Fibroblast of peridontal ligament (primary cell): ENCODE data around the gene EVPLL.
"Not testable (repeated sequence)": the region's sequence is repeated elsewhere in the genome, so short reads cannot be mapped to it uniquely, and the experiment has no call there.

ENCODE experiments used
- DNase-seq: peaks from one replicate; pipeline ENCODE4 v3.0.0-alpha.2; 2010; ENCODE audit errors: extremely low read depth

Gene EVPLL

DNA sequence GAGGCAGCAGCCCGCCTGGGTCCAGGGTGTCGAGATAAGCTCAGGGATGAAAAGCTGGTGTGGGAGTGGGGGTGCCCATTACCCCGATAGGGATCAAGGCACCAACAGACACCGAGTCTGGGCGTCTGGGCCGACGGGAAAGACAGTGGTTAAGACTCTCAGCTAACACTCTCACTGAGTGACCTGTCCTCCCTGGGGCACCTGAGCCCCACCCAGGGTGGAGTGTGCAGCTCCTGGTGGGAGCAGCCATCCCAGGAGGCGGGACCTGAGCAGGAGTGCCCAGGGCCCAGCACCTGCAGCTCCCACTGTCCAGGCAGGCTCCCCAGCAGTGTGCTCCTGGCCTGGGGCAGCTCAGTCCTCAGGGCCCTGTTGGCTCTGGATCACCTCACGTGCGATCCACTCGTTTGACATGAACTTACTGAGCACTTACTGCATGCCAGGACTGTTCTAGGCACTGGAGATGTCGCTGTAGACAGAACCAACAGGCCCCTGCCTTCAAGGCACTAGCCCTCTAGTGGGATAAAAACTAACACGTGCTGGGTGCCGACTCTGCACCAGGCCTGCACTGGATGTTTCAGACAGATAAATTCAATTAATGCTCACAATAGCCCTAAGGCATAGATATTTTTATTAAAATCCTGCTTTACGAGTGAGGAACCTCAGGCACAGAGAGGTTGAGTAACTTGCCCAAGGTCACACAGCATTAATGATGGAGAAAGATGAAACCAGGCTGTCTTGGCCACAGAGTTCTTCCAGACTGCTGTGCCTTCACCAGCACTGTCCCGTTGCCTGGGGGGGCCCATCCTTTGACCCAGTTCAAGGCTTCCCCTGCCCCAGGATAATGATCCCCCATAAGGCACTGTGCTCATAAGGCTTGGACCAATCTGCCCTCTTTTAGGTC lies 1.9 kb downstream of the EVPLL start:
- DNase-seq, result no peak

DNA sequence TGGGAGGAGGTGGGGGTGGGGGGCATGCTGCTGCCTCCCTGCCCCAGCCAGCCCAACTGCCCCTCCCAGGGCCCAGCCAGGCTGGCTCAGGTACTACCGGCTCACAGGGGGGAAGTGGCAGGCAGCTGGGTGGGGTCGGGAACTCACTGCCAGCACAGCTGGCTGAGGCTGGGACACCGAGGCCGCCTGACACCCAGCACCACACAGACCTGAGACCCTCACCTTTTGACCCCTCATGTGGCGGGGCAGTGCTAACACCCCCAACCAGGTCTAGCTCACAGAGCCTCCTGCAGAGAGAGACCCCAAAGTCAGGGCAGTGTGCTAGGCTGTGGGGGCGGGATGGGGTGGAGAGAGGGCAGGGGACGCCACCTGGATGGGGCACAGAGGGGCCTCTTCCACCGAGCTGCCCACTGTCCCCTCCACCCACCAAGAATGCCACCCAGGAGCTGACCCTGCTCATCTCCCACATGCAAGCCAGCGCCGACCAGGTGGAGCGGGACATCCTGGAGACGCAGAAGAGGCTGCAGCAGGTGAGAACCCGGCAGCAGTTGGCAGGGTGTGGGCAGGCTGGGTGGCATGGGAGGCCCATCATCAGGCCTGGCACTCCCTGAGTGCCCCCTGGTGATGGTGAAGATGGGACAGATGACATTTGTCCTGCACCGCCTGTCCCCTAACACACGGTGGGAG lies 3.0 kb downstream of the EVPLL start:
- DNase-seq, result no peak

DNA sequence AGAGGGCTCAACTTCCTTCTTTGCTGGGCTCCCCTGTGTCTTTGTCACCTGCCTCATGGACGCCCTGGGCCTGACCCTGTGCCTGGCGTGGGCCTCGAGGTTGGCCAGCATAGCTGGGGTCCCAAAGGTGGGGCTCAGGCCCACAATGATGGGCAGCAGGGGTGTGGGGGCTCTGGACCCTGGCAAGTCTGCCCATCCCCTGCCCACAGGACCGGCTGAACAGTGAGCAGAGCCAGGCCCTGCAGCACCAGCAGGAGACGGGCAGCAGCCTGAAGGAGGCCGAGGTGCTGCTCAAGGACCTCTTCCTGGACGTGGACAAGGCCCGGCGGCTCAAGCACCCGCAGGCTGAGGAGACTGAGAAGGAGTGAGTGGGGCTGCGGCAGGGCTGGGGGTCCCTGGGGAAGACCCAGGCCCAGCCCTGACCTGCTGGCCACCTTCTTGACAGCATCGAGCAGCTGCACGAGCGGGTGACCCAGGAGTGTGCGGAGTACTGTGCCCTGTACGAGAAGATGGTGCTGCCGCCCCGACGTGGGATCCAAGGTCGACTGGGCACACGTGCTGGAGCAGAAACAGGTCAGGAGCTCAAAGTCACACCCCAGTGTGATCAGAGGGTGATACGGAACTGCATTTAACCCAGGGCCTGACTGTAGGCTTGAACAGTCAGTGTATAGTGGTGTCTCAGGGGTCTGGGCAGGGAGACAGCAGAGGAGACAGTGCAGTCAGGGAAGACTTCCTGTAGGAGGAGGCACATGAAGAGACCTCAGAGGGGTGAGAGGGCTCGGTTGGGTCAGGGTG lies 3.8 kb downstream of the EVPLL start:
- no peak for DNase-seq

DNA sequence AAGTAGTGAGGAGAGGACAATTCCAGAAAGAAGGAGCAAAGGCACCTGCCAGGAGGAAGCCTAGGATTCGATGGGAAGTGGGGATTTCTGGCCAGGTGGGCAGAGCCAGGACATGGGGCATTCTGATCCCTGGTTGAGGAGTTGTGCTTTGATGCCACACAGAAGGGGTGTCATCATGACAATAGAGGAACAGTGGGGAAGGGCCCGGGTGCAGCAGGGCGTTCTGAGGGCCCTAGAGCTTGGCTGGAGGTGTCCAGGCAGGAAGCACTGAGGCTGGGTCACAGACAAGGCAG lies 4.3 kb downstream of the EVPLL start:
- DNase-seq, result no peak

DNA sequence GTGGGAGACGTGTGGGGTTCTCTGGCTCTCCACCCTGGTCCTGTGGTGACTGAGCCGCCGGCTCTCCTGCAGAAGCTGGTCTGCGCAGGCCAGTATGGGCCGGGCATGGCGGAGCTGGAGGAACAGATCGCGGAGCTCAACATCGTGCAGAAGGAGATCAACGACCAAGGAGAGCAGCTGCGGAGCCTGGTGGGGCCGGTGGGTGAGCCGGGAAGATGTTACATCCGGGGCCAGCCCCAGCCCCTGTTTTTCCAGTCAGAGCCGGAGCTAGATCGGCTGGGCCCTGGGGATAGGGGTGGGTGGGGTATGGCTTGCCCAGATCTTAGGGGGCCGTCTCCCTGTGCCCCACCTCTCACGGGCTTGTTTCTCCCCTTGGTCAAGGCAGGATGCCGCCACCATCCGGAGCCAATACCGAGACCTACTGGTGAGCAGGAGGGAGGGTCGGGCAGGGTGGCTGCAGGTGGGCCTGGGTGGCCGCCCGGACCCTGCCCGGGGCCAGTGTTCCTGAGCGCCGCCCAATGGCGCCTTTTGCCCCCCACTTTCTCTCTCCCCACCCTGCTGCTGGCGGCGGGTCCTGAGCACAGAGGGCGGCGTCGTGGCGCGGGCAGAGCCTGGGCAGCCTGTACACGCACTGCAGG lies 5.0 kb downstream of the EVPLL start:
- DNase-seq, result no peak

DNA sequence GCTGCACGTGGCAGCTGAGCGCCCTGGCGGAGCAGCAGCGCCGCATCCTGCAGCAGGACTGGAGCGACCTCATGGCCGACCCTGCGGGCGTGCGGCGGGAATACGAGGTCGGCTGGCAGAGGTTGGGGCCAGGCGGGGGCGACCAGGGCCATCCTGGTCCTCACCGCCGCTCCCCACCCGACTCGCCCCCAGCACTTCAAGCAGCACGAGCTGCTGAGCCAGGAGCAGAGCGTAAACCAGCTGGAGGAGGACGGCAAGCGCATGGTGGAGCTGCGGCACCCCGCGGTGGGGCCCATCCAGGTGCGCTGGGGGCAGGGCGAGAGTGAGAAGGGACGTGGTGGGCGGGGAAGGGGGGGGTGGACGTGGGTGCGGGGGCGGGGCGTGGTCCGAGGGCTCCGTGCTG lies 5.5 kb downstream of the EVPLL start:
- DNase-seq, result not testable (repeated sequence)

DNA sequence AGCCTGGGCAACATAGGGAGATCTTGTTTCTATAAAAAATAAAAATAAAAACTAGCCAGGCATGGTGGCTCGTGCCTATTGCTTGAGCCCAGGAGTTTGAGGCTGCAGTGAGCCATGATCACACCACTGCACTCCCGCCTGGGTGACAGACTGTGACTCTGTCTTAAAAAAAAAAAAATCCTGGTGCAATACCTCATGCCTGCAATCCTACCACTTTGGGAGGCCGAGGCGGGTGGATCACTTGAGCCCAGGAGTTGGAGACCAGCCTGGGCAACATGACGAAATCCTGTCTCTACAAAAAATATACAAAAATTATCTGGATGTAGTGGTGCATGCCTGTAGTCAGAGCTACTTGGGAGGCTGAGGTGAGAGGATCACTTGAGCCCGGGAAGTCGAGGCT lies 6.7 kb downstream of the EVPLL start:
- not testable (repeated sequence) for DNase-seq

DNA sequence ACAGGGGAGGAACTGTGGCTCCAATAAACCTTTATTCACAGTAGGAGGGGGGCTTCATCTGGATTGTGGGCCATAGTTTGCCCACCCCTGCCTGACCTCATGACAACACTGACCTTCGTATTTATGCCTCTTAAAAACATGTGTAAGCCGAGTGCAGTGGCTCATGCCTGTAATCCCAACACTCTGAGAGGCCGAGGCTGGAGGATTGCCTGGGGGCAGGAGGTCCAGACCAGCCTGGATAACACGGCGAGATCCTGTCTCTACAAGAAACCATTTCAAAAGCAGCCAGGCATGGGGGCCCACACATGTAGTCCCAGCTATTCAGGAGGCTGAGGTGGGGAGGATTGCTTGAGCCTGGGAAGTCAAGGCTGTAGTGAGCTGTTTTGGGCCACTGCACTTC lies 10.0 kb downstream of the EVPLL start:
- DNase-seq, result not testable (repeated sequence)

DNA sequence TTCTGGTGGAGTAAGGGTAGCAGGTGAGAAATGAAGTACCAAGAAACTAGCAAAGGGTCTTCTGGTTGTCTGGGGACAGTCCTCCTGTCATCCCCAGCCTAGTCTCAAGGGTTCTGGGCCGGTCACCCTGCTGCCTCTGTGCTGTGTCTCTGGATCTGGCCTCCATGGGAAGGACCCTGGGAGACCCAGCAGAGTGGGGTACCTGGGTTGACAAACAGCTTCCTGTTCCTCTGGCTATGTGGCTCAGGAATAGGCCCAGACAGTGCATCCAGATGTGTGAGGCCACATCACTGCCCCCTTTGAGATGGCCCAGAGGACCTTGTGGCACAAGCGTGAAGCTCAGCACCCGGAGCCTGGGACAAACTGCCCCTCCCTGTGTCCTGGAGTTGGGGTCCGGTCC lies 10.7 kb downstream of the EVPLL start:
- not testable (repeated sequence) for DNase-seq

DNA sequence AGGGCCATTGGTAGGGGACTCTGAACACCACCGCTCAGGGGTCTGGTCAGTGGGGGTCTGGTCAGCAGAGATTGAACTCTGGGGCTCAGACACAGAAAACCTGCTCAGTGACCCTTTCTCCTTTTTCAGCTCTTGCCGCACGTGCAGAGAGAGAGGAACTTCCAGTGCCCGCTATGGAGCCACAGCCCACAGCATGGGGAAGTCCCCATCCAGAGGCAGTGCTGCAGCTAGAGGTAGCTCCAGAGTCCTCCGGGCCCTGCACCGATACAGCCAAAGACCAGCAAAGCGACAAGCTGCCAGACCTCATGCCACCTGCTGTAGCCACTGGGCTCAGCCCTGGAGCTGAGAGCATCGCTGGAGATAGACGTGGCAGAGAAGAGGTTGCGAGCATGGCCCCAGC lies 11.2 kb downstream of the EVPLL start:
- not testable (repeated sequence) for DNase-seq

DNA sequence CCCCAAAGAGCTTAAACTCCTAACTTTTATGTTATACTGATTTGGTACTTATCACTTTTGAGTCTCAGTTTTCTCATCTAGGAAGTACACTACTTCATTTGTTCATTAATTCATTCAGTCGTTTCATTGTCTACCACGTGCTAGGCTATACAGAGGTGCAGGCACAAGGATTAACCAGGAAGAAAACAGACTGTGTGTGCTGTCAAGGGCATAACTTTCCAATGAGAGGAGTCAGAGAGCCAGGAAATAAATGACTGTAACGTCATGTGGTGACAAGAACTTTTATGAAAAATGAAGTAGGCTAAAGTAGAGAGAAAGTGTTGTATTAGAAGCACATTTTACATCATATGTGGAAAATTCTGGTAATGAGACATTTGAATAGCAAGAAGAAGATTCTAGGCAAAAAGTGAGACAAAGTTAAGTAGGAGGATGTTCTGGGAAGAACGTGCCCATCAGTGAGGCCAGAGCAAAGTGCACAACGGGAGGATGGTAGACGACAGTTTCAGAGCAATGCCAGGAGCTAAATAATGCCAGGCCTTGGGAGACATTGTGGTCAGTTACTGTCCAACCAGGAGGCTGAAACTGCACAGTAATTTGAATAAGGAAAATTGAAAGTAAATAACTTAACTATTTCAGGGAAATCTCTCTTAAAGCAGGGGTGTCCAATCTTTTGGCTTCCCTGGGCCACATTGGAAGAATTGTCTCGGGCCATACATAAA lies 24.5 kb downstream of the EVPLL start:
- DNase-seq, result not testable (repeated sequence)

DNA sequence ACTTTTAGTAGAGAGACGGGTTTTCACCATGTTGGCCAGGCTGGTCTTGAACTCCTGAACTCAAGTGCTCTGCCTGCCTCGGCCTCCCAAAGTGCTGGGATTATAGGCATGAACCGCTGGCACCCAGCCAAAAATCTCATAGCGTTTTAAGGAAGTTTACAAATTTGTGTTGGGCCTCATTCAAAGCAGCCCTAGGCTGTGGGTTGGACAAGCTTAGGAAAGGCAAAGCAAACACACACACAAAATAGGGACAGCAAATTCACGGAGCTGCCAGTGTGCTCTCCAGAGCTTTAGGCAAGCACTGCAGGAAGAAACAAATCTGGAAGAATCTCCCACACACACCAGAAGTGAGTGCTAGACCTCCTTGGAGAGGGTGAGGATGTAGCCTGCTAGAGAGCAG lies 25.6 kb downstream of the EVPLL start:
- not testable (repeated sequence) for DNase-seq

DNA sequence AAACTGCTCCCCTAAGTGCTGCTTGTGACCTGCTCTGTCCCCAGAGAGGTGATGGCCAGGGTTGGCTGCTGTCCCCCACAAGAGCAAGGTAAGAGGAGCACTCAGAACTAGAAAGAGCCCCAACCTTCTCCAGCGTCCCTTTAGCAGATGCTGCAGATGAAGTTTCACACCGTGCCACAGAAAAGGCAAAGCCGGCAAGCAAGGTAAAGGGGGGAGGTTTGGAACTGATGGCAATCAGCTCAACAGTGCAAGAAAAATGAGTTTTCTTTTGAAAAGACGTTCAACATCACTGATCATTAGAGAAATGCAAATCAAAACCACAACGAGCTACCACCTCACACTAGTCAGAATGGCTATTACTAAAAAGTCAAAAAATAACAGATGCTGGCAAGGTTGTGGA lies 26.0 kb downstream of the EVPLL start:
- DNase-seq, result not testable (repeated sequence)

DNA sequence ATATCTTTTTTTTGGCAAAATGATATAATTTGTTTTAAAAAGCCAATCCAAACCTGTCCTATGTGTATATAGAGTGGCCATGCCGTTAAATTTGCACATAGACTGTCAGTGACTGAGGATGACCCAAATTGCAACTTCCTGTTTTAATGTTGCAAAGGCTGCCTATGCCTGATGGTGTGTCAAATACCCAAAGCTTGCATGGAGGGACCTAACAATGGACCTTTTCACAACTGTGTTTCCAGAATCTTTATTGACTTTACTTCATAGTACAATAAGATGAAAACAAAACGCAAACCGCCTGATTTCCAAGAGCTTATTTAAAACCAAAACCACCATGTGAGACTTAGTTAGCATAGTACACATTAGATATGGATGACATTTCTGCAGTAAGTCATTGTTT lies 31.3 kb downstream of the EVPLL start:
- not testable (repeated sequence) for DNase-seq

DNA sequence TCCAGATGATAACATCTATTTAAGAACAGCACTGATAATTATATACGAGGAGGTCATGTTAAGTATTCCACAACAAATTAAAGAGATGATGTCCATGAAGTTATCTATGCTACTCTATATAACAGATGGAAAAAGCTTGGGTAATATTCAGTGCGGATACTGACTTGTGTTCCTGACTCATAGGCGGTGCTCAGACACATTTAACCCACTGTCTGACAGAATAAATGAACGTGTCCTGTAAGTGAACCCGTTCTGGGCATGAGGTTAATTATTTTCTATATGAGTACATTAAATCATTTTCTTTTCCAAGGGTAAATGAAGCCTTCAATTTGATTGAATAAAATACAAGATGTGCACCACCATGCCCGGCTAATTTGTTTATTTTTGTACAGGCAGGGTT lies 31.7 kb downstream of the EVPLL start:
- DNase-seq, result not testable (repeated sequence)

DNA sequence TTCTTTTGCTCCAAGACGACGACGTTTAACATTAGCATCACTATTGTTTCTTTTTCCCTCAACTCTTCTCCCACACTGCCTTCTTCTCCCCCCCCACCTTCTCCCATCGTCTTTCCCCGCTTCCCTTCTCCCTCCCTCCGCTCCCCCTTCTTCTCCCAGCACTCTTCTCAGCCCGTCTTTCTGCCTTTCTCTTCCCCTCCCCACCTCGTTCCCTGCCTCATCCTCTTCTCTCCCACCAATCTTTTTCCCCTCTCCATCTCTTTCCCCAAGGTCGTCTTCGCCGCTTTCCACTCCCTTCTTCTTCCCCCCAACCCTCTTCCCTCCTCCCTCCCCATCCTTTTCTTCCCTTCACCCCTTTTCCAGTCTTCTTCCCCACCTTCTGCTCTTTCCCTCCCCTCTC lies 33.2 kb downstream of the EVPLL start:
- DNase-seq, result not testable (repeated sequence)

DNA sequence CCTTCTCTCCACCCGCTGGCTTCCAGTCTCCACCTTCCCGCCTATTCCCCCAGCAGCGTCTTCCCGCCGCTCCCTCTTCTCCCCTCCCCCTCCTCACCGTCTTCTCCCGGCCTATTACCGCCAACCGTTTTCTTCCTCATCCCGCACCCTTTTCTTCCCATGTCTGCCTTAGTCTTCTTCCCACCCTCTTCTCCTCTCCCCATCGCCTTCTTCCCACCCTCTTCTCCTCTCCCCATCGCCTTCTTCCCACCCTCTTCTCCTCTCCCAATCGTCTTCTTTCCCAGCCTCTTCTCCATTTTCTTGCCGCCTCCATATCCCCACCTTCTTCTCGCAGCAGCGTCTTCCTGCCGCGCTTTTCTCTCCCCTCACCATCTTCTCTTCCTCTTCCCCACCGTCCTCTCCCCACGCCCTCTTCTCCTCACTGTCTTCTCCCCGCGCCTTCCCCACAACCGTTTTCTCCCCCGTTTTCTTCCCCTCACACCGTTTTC lies 33.8 kb downstream of the EVPLL start:
- DNase-seq, result peak; percentile 46

DNA sequence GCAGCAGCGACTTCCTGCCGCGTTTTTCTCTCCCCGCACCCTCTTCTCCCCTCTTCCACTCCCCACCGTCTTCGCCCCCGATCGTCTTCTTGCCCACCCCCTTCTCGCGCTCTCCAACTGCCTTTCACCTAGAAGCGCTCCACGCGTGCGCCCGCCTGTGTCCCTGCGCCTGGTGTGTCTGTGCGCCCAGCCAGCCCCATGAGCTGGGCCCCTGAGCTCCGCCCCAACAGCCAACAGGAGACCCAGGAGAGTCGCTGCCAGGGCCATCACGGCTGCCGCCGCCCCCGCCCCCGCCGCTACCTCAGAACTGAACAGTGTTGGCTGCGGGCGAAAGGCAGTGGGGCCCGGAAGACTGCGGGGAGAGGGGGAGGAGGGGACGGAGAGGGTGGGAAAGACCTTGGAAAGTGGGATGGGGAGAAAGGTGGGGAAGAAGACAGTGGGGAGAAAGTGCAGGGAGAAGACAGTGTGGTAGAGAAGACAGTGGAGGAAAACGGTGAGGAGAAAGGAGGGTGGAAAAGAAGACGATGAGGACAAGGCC lies 34.5 kb downstream of the EVPLL start:
- DNase-seq, result not testable (repeated sequence)

DNA sequence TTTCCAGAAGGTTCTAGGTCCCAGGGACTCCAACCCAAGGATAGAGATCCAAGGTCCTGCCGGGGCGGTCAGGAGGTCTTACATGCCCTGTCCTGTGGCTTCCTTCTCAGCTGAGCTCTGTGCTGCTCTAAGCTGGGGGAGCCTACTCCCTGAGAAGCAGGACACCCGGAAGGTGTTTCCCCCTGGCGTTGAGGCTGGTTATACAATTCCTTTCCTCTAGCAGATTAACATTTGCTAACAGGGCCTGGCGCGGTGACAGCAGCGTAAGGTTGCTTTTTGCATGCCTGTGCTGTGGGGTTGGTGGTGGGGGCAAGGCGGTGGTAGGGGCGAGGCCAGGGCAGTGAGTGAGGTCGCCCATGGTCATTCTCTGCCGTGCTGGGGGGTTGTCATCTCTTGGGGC lies 43.9 kb downstream of the EVPLL start:
- not testable (repeated sequence) for DNase-seq

DNA sequence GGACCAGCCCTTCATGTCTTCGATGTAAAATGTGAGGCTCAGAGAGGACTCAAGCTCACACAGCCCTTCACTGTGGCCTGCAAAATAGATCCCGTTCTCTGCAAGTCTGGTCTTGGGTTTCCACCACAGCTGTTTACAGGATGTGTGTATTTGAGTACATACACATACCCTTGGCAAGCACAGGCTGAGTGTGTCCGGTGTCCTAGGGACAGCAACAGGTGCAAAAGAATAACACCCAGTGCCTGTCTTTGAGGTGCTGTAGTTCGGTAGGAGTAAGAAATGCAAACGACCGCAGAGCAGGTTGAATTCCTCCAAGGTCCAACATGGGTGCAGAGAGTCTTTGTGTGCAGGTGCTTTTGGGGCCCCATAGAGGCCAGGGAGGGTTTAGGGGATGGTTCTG lies 44.9 kb downstream of the EVPLL start:
- DNase-seq, result not testable (repeated sequence)

DNA sequence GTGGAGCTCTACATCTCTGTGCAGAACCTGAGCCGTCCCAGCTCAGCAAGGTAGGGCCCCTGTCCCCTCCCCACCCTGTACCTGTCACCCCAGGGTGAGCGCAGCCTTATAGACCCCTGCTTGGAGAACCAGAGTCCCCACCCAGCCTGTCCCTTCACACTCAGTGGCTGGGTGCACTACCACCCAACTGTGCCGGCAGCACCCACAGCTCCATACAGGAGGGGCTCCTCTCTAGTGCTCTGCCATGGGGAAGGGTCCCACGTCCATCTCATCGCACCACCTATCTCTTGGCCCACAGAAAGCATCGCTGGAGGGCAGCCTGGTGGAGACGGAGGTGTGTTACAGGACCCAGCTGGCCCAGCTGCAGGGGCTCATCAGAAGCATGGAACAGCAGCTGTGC lies 45.4 kb downstream of the EVPLL start:
- not testable (repeated sequence) for DNase-seq
